ENCODE measurements around the gene RPS18.

GRCh38 chr6:33292996-33293682 lies 21.3 kb downstream of the RPS18 start:
- TF ChIP-seq POLR2AphosphoS5 (IDR thresholded peaks at IDR 0.05) = no peak
- TF ChIP-seq POLR2A (IDR thresholded peaks at IDR 0.05) = no peak
- TF ChIP-seq CTCF (IDR thresholded peaks at IDR 0.05) = no peak
